B cell (primary cell): ENCODE data around the gene POU2F3. TPM values are rescaled to one million over a fixed set of nuclear protein-coding genes. Genes with fewer than 3 reads are reported as not detected.

Experiments
- ATAC-seq: fragments of 200-7000 bp; cut with Tn5 transposase; one replicate; pipeline ENCODE4 v1.10.0; 2021; ENCODE audit warnings: low read depth, mild to moderate bottlenecking, moderate number of reproducible peaks, moderate library complexity
- CTCF ChIA-PET: fragments of 350-600 bp; sonication (Branson Sonifier 250); formaldehyde crosslinking; loops from one replicate; lab custom pipeline; 2021; ENCODE audit warnings: antibody characterized with exemption, inconsistent platforms; lab: Charles Lee
- POLR2A ChIA-PET: fragments of 350-600 bp; sonication (Branson Sonifier 250); formaldehyde crosslinking; loops from one replicate; lab custom pipeline; 2021; ENCODE audit warnings: antibody characterized with exemption; lab: Charles Lee
- DNase-seq: peaks from one replicate; pipeline ENCODE4 v3.0.0; 2013
- H2AFZ ChIP-seq: 2 replicates; pipeline ENCODE4 v1.6.1; 2012; ENCODE audit warnings: mild to moderate bottlenecking, low read depth, low read length; ENCODE audit not compliant: insufficient read depth, poor library complexity, severe bottlenecking
- H3K27ac ChIP-seq, 2 donors: 1 replicate in 1 of 2; 2 replicates in 1 of 2; pipeline ENCODE4 v1.5.1; 2012 to 2013; ENCODE audit warnings: low read length in 2 of 2, mild to moderate bottlenecking in 2 of 2, moderate library complexity in 1 of 2
- H3K27me3 ChIP-seq, 4 experiments: fragments of 200-600 bp in 1 of 4; sonication (generic) in 1 of 4; replicated peaks in 1 of 4; 1 replicate in 2 of 4; 2 replicates in 2 of 4; pipeline versions ENCODE4 v1.6.1 to v1.7.0; 2013 to 2016; ENCODE audit warnings: low read length in 3 of 4, mild to moderate bottlenecking in 2 of 4, mixed read lengths in 1 of 4, moderate library complexity in 1 of 4; ENCODE audit not compliant: insufficient read depth in 4 of 4, control insufficient read depth in 3 of 4; ENCODE audit errors: control extremely low read depth in 1 of 4
- H3K36me3 ChIP-seq, 2 experiments: replicated peaks in 1 of 2; 1 replicate in 1 of 2; 2 replicates in 1 of 2; pipeline versions ENCODE4 v1.6.1 to v1.7.1; 2013; ENCODE audit warnings: low read length in 1 of 2; ENCODE audit not compliant: insufficient read depth in 2 of 2, control insufficient read depth in 1 of 2; ENCODE audit errors: control extremely low read depth in 1 of 2, extremely low read depth in 1 of 2
- H3K4me1 ChIP-seq, 2 donors: fragments of 200-600 bp in 1 of 2; sonication (generic) in 1 of 2; 1 replicate in 1 of 2; 2 replicates in 1 of 2; pipeline versions ENCODE4 v1.5.1 to v1.6.1; 2013 to 2017; ENCODE audit warnings: low read length in 2 of 2; ENCODE audit not compliant: control insufficient read depth in 2 of 2, insufficient read depth in 2 of 2
- H3K4me2 ChIP-seq: replicated peaks from 2 replicates; pipeline ENCODE3; 2012; ENCODE audit warnings: mild to moderate bottlenecking, low read depth, low read length; ENCODE audit not compliant: poor library complexity, severe bottlenecking
- H3K4me3 ChIP-seq, 5 experiments: fragments of 200-600 bp in 1 of 5; sonication (generic) in 1 of 5; 1 replicate in 3 of 5; 2 replicates in 2 of 5; pipeline versions ENCODE4 v1.5.1 to v1.7.0; 2011 to 2016; ENCODE audit warnings: low read length in 4 of 5, mild to moderate bottlenecking in 4 of 5, low read depth in 2 of 5, control low read depth in 1 of 5, moderate library complexity in 1 of 5; ENCODE audit not compliant: insufficient read depth in 1 of 5; ENCODE audit errors: control extremely low read depth in 1 of 5, extremely low read depth in 1 of 5
- H3K79me2 ChIP-seq: fragments of 200-600 bp; sonication (generic); one replicate; pipeline ENCODE4 v1.6.0; 2016; ENCODE audit warnings: low read length; ENCODE audit not compliant: control insufficient read depth, insufficient read depth
- H3K9ac ChIP-seq: fragments of 200-600 bp; sonication (generic); 2 replicates; pipeline ENCODE4 v1.6.1; 2017; ENCODE audit warnings: mild to moderate bottlenecking, low read length, moderate library complexity
- H3K9me3 ChIP-seq, 3 donors: one replicate each; pipeline versions ENCODE4 v1.6.1 to v1.7.1; 2013; ENCODE audit warnings: low read length in 2 of 3; ENCODE audit not compliant: control insufficient read depth in 2 of 3, insufficient read depth in 1 of 3; ENCODE audit errors: control extremely low read depth in 1 of 3
- H4K20me1 ChIP-seq: 2 replicates; pipeline ENCODE4 v1.6.0; 2012; ENCODE audit warnings: mild to moderate bottlenecking, low read length; ENCODE audit not compliant: insufficient read depth, control insufficient read depth, poor library complexity, severe bottlenecking
- H3K27ac Mint-ChIP-seq: one replicate; pipeline ENCODE4 v1.8.0; 2021; ENCODE audit warnings: mixed read lengths
- H3K27me3 Mint-ChIP-seq: one replicate; pipeline ENCODE4 v1.8.0; 2021; ENCODE audit warnings: mixed read lengths
- H3K4me1 Mint-ChIP-seq: one replicate; pipeline ENCODE4 v1.8.0; 2021; ENCODE audit warnings: mixed read lengths
- H3K4me3 Mint-ChIP-seq: one replicate; pipeline ENCODE4 v1.8.0; 2021; ENCODE audit warnings: mixed read lengths
- H3K9me3 Mint-ChIP-seq: one replicate; pipeline ENCODE4 v1.8.0; 2022; ENCODE audit warnings: mixed read lengths; ENCODE audit not compliant: insufficient read depth
- CTCF ChIP-seq: fragments of 200-600 bp; IDR thresholded peaks from one replicate; pipeline ENCODE4 v1.8.0; 2022; ENCODE audit warnings: antibody characterized with exemption, mild to moderate bottlenecking
- EZH2 ChIP-seq: IDR thresholded peaks from 2 replicates; pipeline ENCODE4 v1.6.1; 2012; ENCODE audit warnings: borderline replicate concordance, low read depth, mild to moderate bottlenecking, moderate library complexity, low read length; ENCODE audit not compliant: insufficient read depth, poor library complexity, severe bottlenecking
- WGBS: methylation state at CpG from one replicate; pipeline ENCODE4 v1.1.5; 2013; ENCODE audit warnings: missing lambda C conversion rate; ENCODE audit not compliant: insufficient coverage; 5-methylcytosine and 5-hydroxymethylcytosine counted together
- intact Hi-C: fragments of 100-400 bp; cut with micrococcal nuclease; formaldehyde crosslinking; loops from one replicate; pipeline ENCODE4 v1.10.0; 2022
- polyA plus RNA-seq: library from polyadenylated mRNA; depleted of rRNA; stranded (reverse); fragments of >200 nt; gene quantifications from 2 replicates; pipeline ENCODE4 v1.2.3, GENCODE V29; 2012
- total RNA-seq, 2 donors: library from RNA; stranded (reverse); fragments of 120-200 nt in 1 of 2; gene quantifications; 1 replicate in 1 of 2; 2 replicates in 1 of 2; pipeline versions ENCODE4 v1.2.3 to v1.2.4, GENCODE V29; 2013 to 2022

Gene POU2F3
- total and polyA plus RNA-seq, 2 donors (not counting 1 experiment from before 2014, with no cell fraction given), result not detected

- TF ChIP-seq CTCF (no peak), EZH2 (no peak)
- H2AFZ ChIP-seq, result no peak overlapping the region
- intact Hi-C loops, result loop anchor here (5.0 to 10.0 kb wide), 4 partner anchors 85 to 955 kb away; partner anchors contain the start of genes GRIK4, NECTIN1 and SC5D
- no peak overlapping the region for H3K4me3 ChIP-seq
- Mint-ChIP-seq H3K9me3 (no peaks in the 10 kb centered on the region), H3K4me3 (no peak overlapping the region), H3K27me3 (peaks cover 46% of the 10 kb centered on the region), H3K4me1 (peaks cover 42% of the 10 kb centered on the region), H3K27ac (no peak overlapping the region)
- H3K79me2 ChIP-seq, result peaks cover 35% of the 10 kb centered on the region
- DNase-seq (no peak), ATAC-seq (no peak)
- peaks cover 36 to 56% of the 10 kb centered on the region in 2 donors for H3K4me1 ChIP-seq
- peaks cover 4 to 60% (median 44%) of the 10 kb centered on the region in 4 experiments for H3K27me3 ChIP-seq
- H3K9me3 ChIP-seq, result peaks cover 0 to 5% (median 4%) of the 10 kb centered on the region in 3 donors
- POLR2A ChIA-PET, result no interaction called here
- no peaks in the 10 kb centered on the region for H3K36me3 ChIP-seq
- CTCF ChIA-PET, result interaction anchor here (1.1 to 1.4 kb wide), 2 partner anchors 10 to 855 kb away, joined by 3 to 4 read pairs; no protein-coding TSS in a partner anchor
- no peak overlapping the region for H3K9ac ChIP-seq
- WGBS, result 52% methylated on average over 3 of the region's 6 CpGs
- H3K27ac ChIP-seq, result no peak overlapping the region
- peaks cover 66% of the 10 kb centered on the region for H4K20me1 ChIP-seq
- H3K4me2 ChIP-seq, result no peak overlapping the region
Observed at GRCh38 chr11:120339394-120339890, 99.5 kb downstream of the POU2F3 start.

- ChIA-PET CTCF (no interaction called here), POLR2A (no interaction called here)
- no peak overlapping the region for H3K4me2 ChIP-seq
- peaks cover 4 to 60% (median 47%) of the 10 kb centered on the region in 4 experiments for H3K27me3 ChIP-seq
- H3K9me3 Mint-ChIP-seq, result no peaks in the 10 kb centered on the region
- TF ChIP-seq EZH2 (no peak), CTCF (no peak)
- peaks cover 43% of the 10 kb centered on the region for H3K4me1 Mint-ChIP-seq
- peaks cover 51% of the 10 kb centered on the region for H3K27me3 Mint-ChIP-seq
- ATAC-seq (no peak), DNase-seq (no peak)
- peaks cover 36 to 60% of the 10 kb centered on the region in 2 donors for H3K4me1 ChIP-seq
- H3K36me3 ChIP-seq, result no peaks in the 10 kb centered on the region
- H3K79me2 ChIP-seq, result peaks cover 35% of the 10 kb centered on the region
- peaks cover 4 to 5% (median 4%) of the 10 kb centered on the region in 3 donors for H3K9me3 ChIP-seq
- H3K27ac Mint-ChIP-seq, result no peak overlapping the region
- intact Hi-C loops, result no loop called here
- no peak overlapping the region for H3K9ac ChIP-seq
- no peak overlapping the region for H3K27ac ChIP-seq
- H3K4me3 ChIP-seq, result no peak overlapping the region
- peaks cover 77% of the 10 kb centered on the region for H4K20me1 ChIP-seq
- no peak overlapping the region for H2AFZ ChIP-seq
- H3K4me3 Mint-ChIP-seq, result no peak overlapping the region
- WGBS, result no CpG with 5 or more reads among the region's 2 CpGs
Observed at GRCh38 chr11:120340529-120340928, 100.6 kb downstream of the POU2F3 start.
